VCaP (cell line): ENCODE data around the gene SMURF1.

ENCODE experiments used
- H3K27ac ChIP-seq: fragments of 450-650 bp; 2 replicates; pipeline ENCODE4 v1.5.1; 2017
- CTCF ChIP-seq: fragments of 450-650 bp; conservative IDR thresholded peaks from 2 replicates; pipeline ENCODE4 v1.5.1; 2017; ENCODE audit warnings: mild to moderate bottlenecking, moderate library complexity

The SMURF1 gene

GRCh38 chr7:99027241-99027640 is 116.7 kb downstream of the SMURF1 start:
- no peak for TF ChIP-seq CTCF
- H3K27ac ChIP-seq, result no peak overlapping the region

- H3K27ac ChIP-seq, result no peak overlapping the region
- no peak for TF ChIP-seq CTCF
Observed at GRCh38 chr7:99024066-99024465, 119.8 kb downstream of the SMURF1 start.

GRCh38 chr7:99021941-99022560 is 121.9 kb downstream of the SMURF1 start:
- H3K27ac ChIP-seq, result no peak overlapping the region
- no peak for TF ChIP-seq CTCF

- TF ChIP-seq CTCF, result no peak
- H3K27ac ChIP-seq, result no peak overlapping the region
Observed at GRCh38 chr7:99020413-99020715, 123.5 kb downstream of the SMURF1 start.

- no peak overlapping the region for H3K27ac ChIP-seq
- TF ChIP-seq CTCF, result no peak
Observed at GRCh38 chr7:99019523-99020412, 124.1 kb downstream of the SMURF1 start.

GRCh38 chr7:99016196-99016595 is 127.7 kb downstream of the SMURF1 start:
- no peak for TF ChIP-seq CTCF

GRCh38 chr7:99014113-99014985 is 129.6 kb downstream of the SMURF1 start:
- TF ChIP-seq CTCF, result no peak
- H3K27ac ChIP-seq, result no peak overlapping the region

More at GRCh38 chr7:99016196-99016595, 127.7 kb downstream of the SMURF1 start:
- no peak overlapping the region for H3K27ac ChIP-seq
